LNCaP clone FGC (cell line): ENCODE measurements around the gene OSM.

Experiments
- DNase-seq: peaks from one replicate; pipeline ENCODE4 v3.0.0-alpha.2; 2011; ENCODE audit warnings: low read depth
- H3K4me3 ChIP-seq: 2 replicates; pipeline ENCODE4 v1.5.1; 2011; ENCODE audit warnings: mild to moderate bottlenecking, low read depth, low read length, control low read depth
- CTCF ChIP-seq: IDR thresholded peaks from 2 replicates; pipeline ENCODE4 v1.5.1; 2012; ENCODE audit warnings: mild to moderate bottlenecking; ENCODE audit not compliant: control insufficient read depth, insufficient read depth; ENCODE audit errors: extremely low read depth

OSM gene

GRCh38 chr22:30288419-30289140 lies 21.9 kb upstream of the OSM start:
- no peak for TF ChIP-seq CTCF
- no peak for DNase-seq
- H3K4me3 ChIP-seq = peak overlapping the region; percentile 78

GRCh38 chr22:30287648-30288418 lies 21.2 kb upstream of the OSM start:
- TF ChIP-seq CTCF = peak; percentile 55
- H3K4me3 ChIP-seq = peak overlapping the region; percentile 78; the same call in 1 of the 2 replicates
- DNase-seq = peak; percentile 58

GRCh38 chr22:30286813-30287647 lies 20.4 kb upstream of the OSM start:
- H3K4me3 ChIP-seq = no peak overlapping the region
- peak; percentile 88 for TF ChIP-seq CTCF
- no peak for DNase-seq

- H3K4me3 ChIP-seq = no peak overlapping the region
- DNase-seq = no peak
- no peak for TF ChIP-seq CTCF
These were observed 19.7 kb upstream of the OSM start for GRCh38 chr22:30286331-30286730.

GRCh38 chr22:30285846-30286200 lies 19.2 kb upstream of the OSM start:
- TF ChIP-seq CTCF = no peak
- H3K4me3 ChIP-seq = no peak overlapping the region
- DNase-seq = no peak

GRCh38 chr22:30285176-30285845 lies 18.7 kb upstream of the OSM start:
- H3K4me3 ChIP-seq = no peak overlapping the region
- DNase-seq = no peak
- TF ChIP-seq CTCF = no peak
